Esophagus squamous epithelium (tissue), 4 donors: Measurements from ENCODE around the gene FAM118A.

Experiments used
- CTCF ChIP-seq, 6 experiments: fragments of 450-650 bp in 4 of 6; fragments of 200-600 bp in 2 of 6; sonication (generic) in 2 of 6; IDR thresholded peaks; one replicate each; pipeline ENCODE4 v1.5.1; 2016 to 2019; ENCODE audit warnings: antibody characterized with exemption in 6 of 6, mild to moderate bottlenecking in 4 of 6, moderate library complexity in 4 of 6
- POLR2A ChIP-seq, 4 donors: fragments of 450-650 bp; IDR thresholded peaks; one replicate each; pipeline ENCODE4 v1.6.1; 2017; ENCODE audit warnings: antibody characterized with exemption in 4 of 4, mild to moderate bottlenecking in 4 of 4, moderate library complexity in 3 of 4

DNA sequence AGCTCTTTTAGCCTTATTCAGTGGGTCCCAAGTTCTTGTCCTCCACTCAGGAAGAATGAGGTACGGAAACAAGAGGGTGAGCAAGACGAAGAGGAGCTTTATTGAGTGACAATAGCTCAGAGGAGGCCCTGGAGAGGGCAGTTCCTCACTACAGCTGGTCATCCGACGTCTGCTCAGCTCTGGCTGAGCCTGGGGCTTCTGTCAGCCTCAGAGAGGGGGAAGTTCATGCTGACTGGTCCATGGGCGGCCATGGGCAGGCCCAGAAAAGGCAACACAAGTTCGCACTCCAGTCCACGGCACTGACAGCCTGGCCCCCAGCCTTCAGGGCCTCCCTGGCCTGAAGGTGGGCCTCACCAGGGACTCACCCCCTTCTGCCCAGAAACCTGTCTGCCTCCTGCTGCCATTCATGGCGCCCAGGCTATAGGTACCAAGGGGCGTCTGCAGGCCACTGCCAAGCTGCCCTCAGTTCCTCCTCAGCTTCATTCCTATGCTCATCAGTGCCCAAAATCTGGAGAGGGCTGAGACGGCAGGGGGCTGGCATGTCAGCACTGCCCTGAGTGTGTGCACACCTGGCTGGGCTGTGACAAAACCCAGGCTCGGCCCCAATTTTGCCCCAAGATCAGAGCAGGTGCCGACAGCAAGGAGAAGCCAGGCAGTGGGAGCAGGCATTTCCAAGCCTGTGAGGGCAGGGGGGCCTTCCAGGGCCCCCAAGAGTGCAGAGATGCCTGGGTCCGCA lies 47.4 kb upstream of the FAM118A start:
- TF ChIP-seq CTCF (IDR thresholded peaks at IDR 0.05) (no peak), POLR2A (IDR thresholded peaks at IDR 0.05) (no peak)
